Gastrocnemius medialis (tissue), 4 donors: ENCODE results near the gene PRR12. TPM values are rescaled to one million over a fixed set of nuclear protein-coding genes. Genes with fewer than 3 reads are reported as not detected.

Experiments used
- ATAC-seq, 2 donors: fragments of 150-250 bp; one replicate each; pipeline ENCODE4 v1.9.1; 2016
- DNase-seq, 2 donors: peaks; one replicate each; pipeline ENCODE4 v3.0.0-alpha.2; 2019
- H3K27ac ChIP-seq, 4 donors: fragments of 200-600 bp; sonication (generic); 1 replicate in 1 of 4; 2 replicates in 3 of 4; pipeline ENCODE4 v1.5.1; 2016 to 2018; ENCODE audit warnings: mild to moderate bottlenecking in 2 of 4, moderate library complexity in 1 of 4
- H3K27me3 ChIP-seq, 3 donors: fragments of 200-600 bp; sonication (generic) in 2 of 3; 1 replicate in 1 of 3; 2 replicates in 2 of 3; pipeline versions ENCODE4 v1.5.1 to v1.6.0; 2016 to 2019; ENCODE audit warnings: mild to moderate bottlenecking in 1 of 3, moderate library complexity in 1 of 3
- H3K36me3 ChIP-seq, 2 donors: fragments of 200-600 bp; sonication (generic) in 1 of 2; one replicate each; pipeline ENCODE4 v1.5.1; 2017 to 2018
- H3K4me1 ChIP-seq, 2 donors: fragments of 200-600 bp; sonication (generic) in 1 of 2; one replicate each; pipeline ENCODE4 v1.5.1; 2016 to 2017; ENCODE audit warnings: mild to moderate bottlenecking in 2 of 2
- H3K4me3 ChIP-seq, 4 donors: fragments of 200-600 bp; sonication (generic) in 3 of 4; 1 replicate in 1 of 4; 2 replicates in 3 of 4; pipeline ENCODE4 v1.5.1; 2016 to 2019; ENCODE audit warnings: mild to moderate bottlenecking in 2 of 4
- H3K9me3 ChIP-seq, 3 donors: fragments of 200-600 bp; sonication (generic) in 2 of 3; 1 replicate in 1 of 3; 2 replicates in 2 of 3; pipeline ENCODE4 v1.5.1; 2016 to 2019
- POLR2A ChIP-seq, 2 donors: fragments of 450-650 bp; IDR thresholded peaks; one replicate each; pipeline ENCODE4 v1.6.1; 2017; ENCODE audit warnings: antibody characterized with exemption in 2 of 2, mild to moderate bottlenecking in 2 of 2, moderate library complexity in 2 of 2
- in situ Hi-C, 4 donors: fragments of 200-750 bp; cut with MboI; loops; one replicate each; pipeline versions ENCODE4 v1.15.0 to v1.8.0; 2017; ENCODE audit warnings: low sequenced_read_pairs in 4 of 4
- intact Hi-C: fragments of 100-400 bp; cut with DNase I; formaldehyde crosslinking; loops from one replicate; pipeline ENCODE4 v1.15.1; 2023; ENCODE audit warnings: low total_unique reads
- total RNA-seq, 4 donors: library from RNA; depleted of rRNA; stranded (reverse); fragments of >200 nt; gene quantifications; one replicate each; pipeline versions ENCODE4 v1.1.0 to v1.2.3, GENCODE V29; 2016
- TF ChIP-seq, protein P1 (sequence below), 5 experiments: fragments of 450-650 bp in 3 of 5; fragments of 200-600 bp in 2 of 5; sonication (generic) in 2 of 5; IDR thresholded peaks in 4 of 5; conservative IDR thresholded peaks in 1 of 5; 1 replicate in 4 of 5; 2 replicates in 1 of 5; pipeline ENCODE4 v1.5.1; 2016 to 2019; ENCODE audit warnings: antibody characterized with exemption in 5 of 5, mild to moderate bottlenecking in 3 of 5, moderate library complexity in 3 of 5

Gene PRR12
- total RNA-seq, 4 donors from 2014 or later, result 3.4 to 7.7 (median 3.8) TPM

DNA sequence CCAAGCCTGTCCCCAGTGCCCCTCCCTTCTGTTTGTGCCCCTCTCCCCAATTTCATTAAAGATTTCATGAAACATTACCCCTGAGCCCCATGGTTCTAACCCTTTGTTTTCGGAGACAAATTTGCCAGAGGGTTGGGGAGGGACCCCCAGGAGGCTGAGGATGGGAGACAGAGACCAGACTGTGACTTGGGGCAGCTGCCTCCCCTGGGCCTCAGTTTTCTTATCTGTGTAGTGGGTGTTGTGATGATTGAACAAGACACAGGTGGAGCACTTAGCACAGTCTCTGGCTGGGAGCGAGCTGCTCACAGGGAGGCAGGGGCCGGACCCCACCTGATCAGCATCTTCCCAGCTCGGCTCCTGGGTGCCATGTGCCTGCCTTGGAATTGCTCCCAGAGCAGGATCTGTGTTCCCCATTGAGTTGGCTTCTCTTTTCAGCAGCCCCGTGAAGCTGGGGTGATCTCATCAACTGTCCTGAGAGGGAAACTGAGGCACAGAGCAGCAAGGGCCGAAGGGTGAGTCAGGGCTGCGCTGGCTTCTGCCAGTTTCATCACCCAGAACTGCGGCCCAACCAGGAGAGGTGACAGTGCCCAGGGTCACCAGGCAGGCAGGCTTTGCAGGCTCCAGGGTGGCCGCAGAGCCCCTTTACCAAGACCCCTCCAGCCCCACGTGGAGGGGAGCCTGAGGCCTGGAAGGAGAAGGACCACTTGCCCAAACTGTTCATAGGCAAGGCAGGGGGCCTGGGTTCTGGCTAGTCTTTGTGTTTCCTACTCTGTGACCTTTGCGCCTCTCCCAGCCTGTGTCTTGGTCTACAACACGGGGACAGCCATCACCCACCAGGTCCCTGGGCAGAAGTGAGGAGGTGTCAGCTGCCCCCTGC lies 67.8 kb downstream of the PRR12 start:
- Histone ChIP-seq H3K9me3 (no peaks in the 10 kb centered on the region), H3K27ac (no peak overlapping the region), H3K4me1 (peaks cover 3 to 5% of the 10 kb centered on the region in 2 donors), H3K27me3 (no peaks in the 10 kb centered on the region), H3K4me3 (no peak overlapping the region), H3K36me3 (peaks cover 0 to 85% of the 10 kb centered on the region in 2 donors)
- no peak for TF ChIP-seq POLR2A (IDR thresholded peaks at IDR 0.05)
- TF ChIP-seq, protein P1, sequence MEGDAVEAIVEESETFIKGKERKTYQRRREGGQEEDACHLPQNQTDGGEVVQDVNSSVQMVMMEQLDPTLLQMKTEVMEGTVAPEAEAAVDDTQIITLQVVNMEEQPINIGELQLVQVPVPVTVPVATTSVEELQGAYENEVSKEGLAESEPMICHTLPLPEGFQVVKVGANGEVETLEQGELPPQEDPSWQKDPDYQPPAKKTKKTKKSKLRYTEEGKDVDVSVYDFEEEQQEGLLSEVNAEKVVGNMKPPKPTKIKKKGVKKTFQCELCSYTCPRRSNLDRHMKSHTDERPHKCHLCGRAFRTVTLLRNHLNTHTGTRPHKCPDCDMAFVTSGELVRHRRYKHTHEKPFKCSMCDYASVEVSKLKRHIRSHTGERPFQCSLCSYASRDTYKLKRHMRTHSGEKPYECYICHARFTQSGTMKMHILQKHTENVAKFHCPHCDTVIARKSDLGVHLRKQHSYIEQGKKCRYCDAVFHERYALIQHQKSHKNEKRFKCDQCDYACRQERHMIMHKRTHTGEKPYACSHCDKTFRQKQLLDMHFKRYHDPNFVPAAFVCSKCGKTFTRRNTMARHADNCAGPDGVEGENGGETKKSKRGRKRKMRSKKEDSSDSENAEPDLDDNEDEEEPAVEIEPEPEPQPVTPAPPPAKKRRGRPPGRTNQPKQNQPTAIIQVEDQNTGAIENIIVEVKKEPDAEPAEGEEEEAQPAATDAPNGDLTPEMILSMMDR (IDR thresholded peaks at IDR 0.05 in 4 of 5, conservative IDR thresholded peaks at IDR 0.05 in 1 of 5), result no peak
- intact Hi-C loops (no loop called here), in situ Hi-C loops (no loop called here)
- ATAC-seq, result no peak
- no peak for DNase-seq

DNA sequence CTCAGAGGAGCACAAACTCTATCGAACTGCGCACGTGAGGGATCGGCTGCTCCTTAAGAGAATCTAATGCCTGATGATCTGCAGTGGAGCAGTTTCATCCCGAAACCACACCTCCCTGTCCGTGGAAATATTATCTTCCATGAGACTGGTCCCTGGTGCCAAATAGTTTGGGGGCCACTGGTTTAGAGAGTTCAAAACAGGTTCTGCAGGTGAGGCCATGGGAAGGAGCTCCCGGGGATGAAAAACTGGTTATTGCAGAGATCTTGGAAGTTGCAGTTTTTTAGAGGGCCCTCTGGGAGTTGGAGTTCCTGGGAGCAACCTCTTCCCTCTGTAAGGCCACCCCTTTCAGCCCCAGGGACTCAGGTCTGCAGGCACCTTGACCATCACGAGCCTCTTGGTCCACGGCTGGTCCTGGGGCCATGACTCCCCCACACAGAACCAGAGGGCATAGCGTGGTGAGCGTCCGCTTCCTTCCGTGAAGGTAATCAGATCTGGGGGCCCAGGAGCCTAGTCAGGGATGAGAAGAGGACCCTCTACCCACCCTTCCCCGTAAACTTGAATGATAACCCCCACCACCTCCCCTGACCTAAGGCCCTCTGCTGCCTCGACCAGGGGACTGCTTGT lies 69.5 kb downstream of the PRR12 start:
- Histone ChIP-seq H3K36me3 (peaks cover 0 to 69% of the 10 kb centered on the region in 2 donors), H3K4me1 (peaks cover 8 to 17% of the 10 kb centered on the region in 2 donors), H3K9me3 (no peaks in the 10 kb centered on the region), H3K27me3 (no peaks in the 10 kb centered on the region), H3K4me3 (no peak overlapping the region), H3K27ac (no peak overlapping the region)
- no peak for DNase-seq
- no peak for ATAC-seq
- in situ Hi-C loops, result loop anchor here in 1 of 4 donors (10.0 kb wide), 1 partner anchor 86 kb away; no protein-coding TSS in a partner anchor
- TF ChIP-seq POLR2A (IDR thresholded peaks at IDR 0.05), result no peak
- TF ChIP-seq, protein P1 (IDR thresholded peaks at IDR 0.05 in 4 of 5, conservative IDR thresholded peaks at IDR 0.05 in 1 of 5), result no peak
- intact Hi-C loops, result no loop called here

DNA sequence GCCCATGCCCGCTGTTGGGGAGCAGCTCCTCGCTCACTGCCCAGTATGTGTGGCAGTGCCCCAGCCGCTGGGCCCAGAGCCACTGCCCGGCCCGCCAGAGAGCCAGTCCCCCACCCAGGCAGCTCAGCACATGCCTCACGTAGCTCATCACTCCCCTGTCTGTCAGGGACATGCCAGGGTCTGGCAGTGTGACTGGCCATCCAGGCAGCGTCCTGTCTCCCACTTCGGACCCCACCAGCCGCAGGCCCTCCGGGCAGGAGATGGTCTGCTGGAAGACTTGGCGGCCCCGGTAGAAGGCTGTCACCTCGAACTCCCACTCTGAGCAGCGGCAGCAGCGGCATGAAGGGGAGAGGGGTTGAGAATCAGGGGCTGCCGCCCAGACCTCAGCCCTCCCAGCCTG lies 71.0 kb downstream of the PRR12 start:
- Histone ChIP-seq H3K36me3 (peaks cover 0 to 53% of the 10 kb centered on the region in 2 donors), H3K27me3 (no peaks in the 10 kb centered on the region), H3K9me3 (no peaks in the 10 kb centered on the region), H3K4me1 (peaks cover 16 to 23% of the 10 kb centered on the region in 2 donors), H3K4me3 (no peak overlapping the region), H3K27ac (no peak overlapping the region)
- in situ Hi-C loops, result loop anchor here in 1 of 4 donors (10.0 kb wide), 1 partner anchor 87 kb away; no protein-coding TSS in a partner anchor
- TF ChIP-seq, protein P1 (IDR thresholded peaks at IDR 0.05 in 4 of 5, conservative IDR thresholded peaks at IDR 0.05 in 1 of 5), result no peak
- no peak for TF ChIP-seq POLR2A (IDR thresholded peaks at IDR 0.05)
- DNase-seq (no peak), ATAC-seq (no peak)
- intact Hi-C loops, result no loop called here

GRCh38 chr19:49663224-49663623 lies 72.2 kb downstream of the PRR12 start:
- TF ChIP-seq, protein P1 (IDR thresholded peaks at IDR 0.05 in 4 of 5, conservative IDR thresholded peaks at IDR 0.05 in 1 of 5), result no peak
- TF ChIP-seq POLR2A (IDR thresholded peaks at IDR 0.05), result no peak
- intact Hi-C loops, result no loop called here
- in situ Hi-C loops, result loop anchor here in 1 of 4 donors (10.0 kb wide), 1 partner anchor 88 kb away; no protein-coding TSS in a partner anchor

More at GRCh38 chr19:49663224-49663623, 72.2 kb downstream of the PRR12 start:
- DNase-seq, result no peak
- H3K4me3 ChIP-seq, result no peak overlapping the region
- H3K36me3 ChIP-seq, result peaks cover 0 to 41% of the 10 kb centered on the region in 2 donors
- H3K4me1 ChIP-seq, result peaks cover 16 to 23% of the 10 kb centered on the region in 2 donors
- no peak for ATAC-seq
- H3K9me3 ChIP-seq, result no peaks in the 10 kb centered on the region
- no peaks in the 10 kb centered on the region for H3K27me3 ChIP-seq
- no peak overlapping the region for H3K27ac ChIP-seq
